UCSD-AML1 (cell line): ENCODE data around the gene HCN1.
"Not testable (repeated sequence)": the region's sequence is repeated elsewhere in the genome, so short reads cannot be mapped to it uniquely, and the experiment has no call there.

Experiments
- DNase-seq: peaks from one replicate; lab custom pipeline; 2025; ENCODE audit not compliant: unreplicated experiment; lab: John Stamatoyannopoulos, UW

The HCN1 gene

GRCh38 chr5:45622365-45622764, 73.8 kb downstream of the HCN1 start:
- no peak for DNase-seq

GRCh38 chr5:45617859-45618416, 78.2 kb downstream of the HCN1 start:
- DNase-seq = no peak

GRCh38 chr5:45609661-45610060, 86.5 kb downstream of the HCN1 start:
- no peak for DNase-seq

GRCh38 chr5:45604092-45604491, 92.1 kb downstream of the HCN1 start:
- no peak for DNase-seq

GRCh38 chr5:45601424-45601823, 94.8 kb downstream of the HCN1 start:
- no peak for DNase-seq

- DNase-seq = no peak
Measured at GRCh38 chr5:45596320-45596719, 99.9 kb downstream of the HCN1 start.

- not testable (repeated sequence) for DNase-seq
Measured at GRCh38 chr5:45586001-45586400, 110.2 kb downstream of the HCN1 start.

- DNase-seq = no peak
Measured at GRCh38 chr5:45578270-45578669, 117.9 kb downstream of the HCN1 start.

GRCh38 chr5:45568813-45569212, 127.4 kb downstream of the HCN1 start:
- DNase-seq = no peak

GRCh38 chr5:45542421-45542820, 153.8 kb downstream of the HCN1 start:
- DNase-seq = no peak

GRCh38 chr5:45533663-45534062, 162.5 kb downstream of the HCN1 start:
- DNase-seq = no peak

- no peak for DNase-seq
Measured at GRCh38 chr5:45532826-45533624, 163.2 kb downstream of the HCN1 start.

- peak; percentile 17 for DNase-seq
Measured at GRCh38 chr5:45521067-45521466, 175.1 kb downstream of the HCN1 start.

- no peak for DNase-seq
Measured at GRCh38 chr5:45512521-45512920, 183.7 kb downstream of the HCN1 start.

GRCh38 chr5:45509371-45509770, 186.8 kb downstream of the HCN1 start:
- DNase-seq = no peak

GRCh38 chr5:45508135-45508534, 188.0 kb downstream of the HCN1 start:
- no peak for DNase-seq

- DNase-seq = peak; percentile 1
Measured at GRCh38 chr5:45507178-45507577, 189.0 kb downstream of the HCN1 start.

- not testable (repeated sequence) for DNase-seq
Measured at GRCh38 chr5:45499006-45499405, 197.2 kb downstream of the HCN1 start.

GRCh38 chr5:45491368-45491767, 204.8 kb downstream of the HCN1 start:
- no peak for DNase-seq

GRCh38 chr5:45484781-45485180, 211.4 kb downstream of the HCN1 start:
- DNase-seq = no peak

GRCh38 chr5:45454114-45454513, 242.1 kb downstream of the HCN1 start:
- no peak for DNase-seq

GRCh38 chr5:45444856-45445255, 251.3 kb downstream of the HCN1 start:
- not testable (repeated sequence) for DNase-seq

- no peak for DNase-seq
Measured at GRCh38 chr5:45440466-45440865, 255.7 kb downstream of the HCN1 start.
